ENCODE results near the gene ENTPD7.

The ENTPD7 gene

GRCh38 chr10:99714446-99714845, 55.1 kb downstream of the ENTPD7 start:
- CTCF ChIA-PET: interaction anchor here (0.7 kb wide), 2 partner anchors 231 to 306 kb away, joined by 3 read pairs; no protein-coding TSS in a partner anchor

GRCh38 chr10:99720387-99720786, 61.1 kb downstream of the ENTPD7 start:
- POLR2A ChIA-PET: no interaction called here
- TF ChIP-seq SP7 (tag by site-specific recombination; IDR thresholded peaks at IDR 0.05): no peak
- CTCF ChIA-PET: interaction anchor here (0.8 kb wide), 1 partner anchor 10 kb away, joined by 3 read pairs; no protein-coding TSS in a partner anchor
- no peak overlapping the region for H3K4me3 ChIP-seq (ENCODE audit: low read depth, low read length)
- peaks cover 84 to 93% of the 10 kb centered on the region in 2 experiments for H3K36me3 ChIP-seq (ENCODE audit: control insufficient read depth in 2 of 2, insufficient read depth in 1 of 2, low read length in 2 of 2)
- no peak overlapping the region for H3K27ac ChIP-seq (ENCODE audit: extremely low read depth, low read depth, low read length)
- no peaks in the 10 kb centered on the region for H3K9me3 ChIP-seq (ENCODE audit: control insufficient read depth, insufficient read depth, low read depth, low read length)
- no peaks in the 10 kb centered on the region for H3K4me1 ChIP-seq (ENCODE audit: control insufficient read depth, insufficient read depth, low read length)

More at GRCh38 chr10:99714446-99714845, 55.1 kb downstream of the ENTPD7 start:
- H3K27ac ChIP-seq (ENCODE audit: extremely low read depth, low read depth, low read length): no peak overlapping the region
- peaks cover 60 to 92% of the 10 kb centered on the region in 2 experiments for H3K36me3 ChIP-seq (ENCODE audit: control insufficient read depth in 2 of 2, insufficient read depth in 1 of 2, low read length in 2 of 2)
- POLR2A ChIA-PET: no interaction called here
- H3K4me1 ChIP-seq (ENCODE audit: control insufficient read depth, insufficient read depth, low read length): no peaks in the 10 kb centered on the region
- H3K9me3 ChIP-seq (ENCODE audit: control insufficient read depth, insufficient read depth, low read depth, low read length): no peaks in the 10 kb centered on the region
- H3K4me3 ChIP-seq (ENCODE audit: low read depth, low read length): no peak overlapping the region
- no peak for TF ChIP-seq ZBTB21 (tag by site-specific recombination; IDR thresholded peaks at IDR 0.05)
- TF ChIP-seq PBX3 (CRISPR knock-in tag; IDR thresholded peaks at IDR 0.05): no peak
- no peak for TF ChIP-seq KLF16 (tag by site-specific recombination; IDR thresholded peaks at IDR 0.05)
- no peak for TF ChIP-seq BCL11A (tag by site-specific recombination; IDR thresholded peaks at IDR 0.05; ENCODE audit: low read depth)
- no peak for TF ChIP-seq GLI2 (tag by site-specific recombination; IDR thresholded peaks at IDR 0.05; ENCODE audit: borderline replicate concordance, low read depth)

GRCh38 chr10:99730026-99730425, 70.7 kb downstream of the ENTPD7 start:
- Histone ChIP-seq H3K4me1 (ENCODE audit: control insufficient read depth, insufficient read depth, low read length) (no peaks in the 10 kb centered on the region), H3K4me3 (ENCODE audit: low read depth, low read length) (no peak overlapping the region), H3K9me3 (ENCODE audit: control insufficient read depth, insufficient read depth, low read depth, low read length) (no peaks in the 10 kb centered on the region), H3K27ac (ENCODE audit: extremely low read depth, low read depth, low read length) (no peak overlapping the region), H3K36me3 (ENCODE audit: control insufficient read depth in 2 of 2, insufficient read depth in 1 of 2, low read length in 2 of 2) (peaks cover 31 to 51% of the 10 kb centered on the region in 2 experiments)
- POLR2A ChIA-PET: interaction anchor here (1.0 kb wide), 1 partner anchor 304 kb away, joined by 3 read pairs; no protein-coding TSS in a partner anchor
- no peak for TF ChIP-seq ZNF394 (tag by site-specific recombination; IDR thresholded peaks at IDR 0.05; ENCODE audit: borderline replicate concordance)
- CTCF ChIA-PET: no interaction called here

- ChIA-PET POLR2A (interaction anchor here (0.9 to 2.7 kb wide), 13 partner anchors 9 to 306 kb away, joined by 3 to 13 read pairs (median 3); partner anchors contain the start of genes ENTPD7, GOT1 and SLC25A28), CTCF (interaction anchor here (0.5 to 1.9 kb wide), 10 partner anchors 10 to 787 kb away, joined by 3 to 9 read pairs (median 3); partner anchors contain the start of gene ENTPD7)
- Histone ChIP-seq H3K4me3 (ENCODE audit: low read depth, low read length) (peak overlapping the region; percentile 99), H3K27ac (ENCODE audit: extremely low read depth, low read depth, low read length) (peak overlapping the region; percentile 61), H3K9me3 (ENCODE audit: control insufficient read depth, insufficient read depth, low read depth, low read length) (no peaks in the 10 kb centered on the region), H3K4me1 (ENCODE audit: control insufficient read depth, insufficient read depth, low read length) (no peaks in the 10 kb centered on the region), H3K36me3 (ENCODE audit: control insufficient read depth in 2 of 2, insufficient read depth in 1 of 2, low read length in 2 of 2) (peaks cover 19 to 43% of the 10 kb centered on the region in 2 experiments)
- TF ChIP-seq HIC1 (tag by site-specific recombination; IDR thresholded peaks at IDR 0.05): no peak
- no peak for TF ChIP-seq ZNF645 (tag by site-specific recombination; IDR thresholded peaks at IDR 0.05)
- no peak for TF ChIP-seq ZBTB1 (tag by site-specific recombination; IDR thresholded peaks at IDR 0.05)
- TF ChIP-seq ZNF501 (tag by site-specific recombination; IDR thresholded peaks at IDR 0.05): peak; percentile 84; the same call in 1 of the 2 replicates
- TF ChIP-seq REST (tag by site-specific recombination; IDR thresholded peaks at IDR 0.05): 0 out of 2 replicates have a peak, but pooled peaks have one; percentile 6
- 0 out of 2 replicates have a peak, but pooled peaks have one; percentile 51 for TF ChIP-seq SP7 (tag by site-specific recombination; IDR thresholded peaks at IDR 0.05)
- peak; percentile 87 for TF ChIP-seq ZNF768 (tag by site-specific recombination; IDR thresholded peaks at IDR 0.05)
- TF ChIP-seq ZNF580 (tag by site-specific recombination; IDR thresholded peaks at IDR 0.05): 0 out of 2 replicates have a peak, but pooled peaks have one; percentile 10
- TF ChIP-seq ZNF600 (tag by site-specific recombination; IDR thresholded peaks at IDR 0.05): peak; percentile 91
Measured at GRCh38 chr10:99731306-99732032, 72.2 kb downstream of the ENTPD7 start.

Measured in HEK293 (cell line).